Heart right ventricle (tissue), 16 donors: ENCODE results near the gene FGL2. TPM values are rescaled to one million over a fixed set of nuclear protein-coding genes. Genes with fewer than 3 reads are reported as not detected.
A peak's percentile ranks its signal among the peaks of the same experiment; 100 is the strongest.

Source experiments
- ATAC-seq, 8 donors: fragments of 200-7000 bp; cut with Tn5 transposase; one replicate each; pipeline ENCODE4 v1.9.1; 2020; ENCODE audit warnings: mild to moderate bottlenecking in 8 of 8, moderate library complexity in 8 of 8, moderate number of reproducible peaks in 1 of 8
- DNase-seq, 2 donors: peaks; one replicate each; pipeline ENCODE4 v3.0.0-alpha.2; 2020
- H3K27ac ChIP-seq, 10 donors: fragments of 200-600 bp; sonication (generic) in 2 of 10; one replicate each; pipeline versions ENCODE4 v1.5.0 to v1.8.0; 2020 to 2022; ENCODE audit warnings: mild to moderate bottlenecking in 3 of 10
- H3K27me3 ChIP-seq, 7 donors: fragments of 200-600 bp; one replicate each; pipeline ENCODE4 v1.8.0; 2021 to 2022; ENCODE audit warnings: mild to moderate bottlenecking in 2 of 7
- H3K36me3 ChIP-seq, 9 donors: fragments of 200-600 bp; sonication (generic) in 1 of 9; one replicate each; pipeline versions ENCODE4 v1.5.0 to v1.8.0; 2020 to 2022; ENCODE audit warnings: mild to moderate bottlenecking in 2 of 9
- H3K4me1 ChIP-seq, 9 donors: fragments of 200-600 bp; sonication (generic) in 1 of 9; one replicate each; pipeline versions ENCODE4 v1.5.0 to v1.8.0; 2020 to 2022; ENCODE audit warnings: mild to moderate bottlenecking in 4 of 9
- H3K4me3 ChIP-seq, 10 donors: fragments of 200-600 bp; sonication (generic) in 2 of 10; one replicate each; pipeline versions ENCODE4 v1.5.0 to v1.8.0; 2020 to 2022; ENCODE audit warnings: mild to moderate bottlenecking in 7 of 10, moderate library complexity in 2 of 10
- H3K9me3 ChIP-seq, 11 donors: fragments of 200-600 bp in 10 of 11; sonication (generic) in 2 of 11; one replicate each; pipeline versions ENCODE4 v1.5.0 to v1.8.0; 2013 to 2022; ENCODE audit warnings: mild to moderate bottlenecking in 2 of 11, control low read depth in 1 of 11, moderate library complexity in 1 of 11
- WGBS, 2 donors: extraction: QIAGEN DNeasy Blood & Tissue Kit; methylation state at CpG; one replicate each; pipeline ENCODE4 v1.1.7; 2013; ENCODE audit warnings: inconsistent platforms in 1 of 2; 5-methylcytosine and 5-hydroxymethylcytosine counted together
- intact Hi-C, 10 donors: fragments of 100-400 bp; cut with DNase I; formaldehyde crosslinking; loops; one replicate each; pipeline versions ENCODE4 v1.11.1 to v1.14.2; 2022
- polyA plus RNA-seq, 2 donors: library from polyadenylated mRNA; stranded (reverse); fragments of 200-250 nt; gene quantifications; one replicate each; pipeline ENCODE4 v1.2.3, GENCODE V29; 2013
- total RNA-seq, 10 donors: library from RNA; stranded (reverse); fragmentation: NEBNext Ultra II Directional in 3 of 10; extraction: Animal tissue kit (Norgen Biotek cat#: 25700) in 3 of 10; gene quantifications; one replicate each; pipeline versions ENCODE4 v1.2.1 to v1.2.4, GENCODE V29; 2021 to 2023
- TF ChIP-seq, protein P1 (sequence below), 9 donors: fragments of 200-600 bp; sonication (generic) in 2 of 9; IDR thresholded peaks; one replicate each; pipeline versions ENCODE4 v1.5.0 to v1.8.0; 2021 to 2022; ENCODE audit warnings: antibody characterized with exemption in 9 of 9, mild to moderate bottlenecking in 5 of 9, moderate library complexity in 1 of 9
- donor health status: Arrhythmogenic right ventricular cardiomyopathy.
- donor health status: ischemic (EF 13 %, LVEDD 7.1; RV severe dilation, severe dysfunction).
- donor health status: healthy with polysubstance abuse.
- donor health status: DM: no; HTN: yes; CAD: no.
- donor health status: DM: no; HTN: no; CAD: no.
- donor health status: ischemic (EF 25% LVEDD 6.9; RV normal size, moderate dysfunction).
- donor health status: ischemic (EF 25% LVEDD 5.7; RV mildly dilated, moderate dysfunction).
- donor health status: healthy.
- donor health status: DM: yes; HTN: yes; CAD: no.
- donor health status: Ischemic cardiomyopathy.
- donor health status: ischemic (EF 35%, LVEDD 5.7; RV mildly dilated, moderate dysfunction).
- donor health status: nonischemic (EF 11% LVEDD 7.7; RV severe dilation, severe dysfunction).
- donor health status: DM: yes; HTN: yes; CAD: no.
- donor health status: PGD.
- donor health status: ischemic (EF 29% LVEDD 5.4; RV normal size, mild dysfunction).
- donor health status: nonischemic (EF 23%, LVEDD 6.1; RV moderate dilation, normal function).

The FGL2 gene
- total and polyA plus RNA-seq, 12 donors, result 3.4 to 41.3 (median 8.2) TPM

DNA sequence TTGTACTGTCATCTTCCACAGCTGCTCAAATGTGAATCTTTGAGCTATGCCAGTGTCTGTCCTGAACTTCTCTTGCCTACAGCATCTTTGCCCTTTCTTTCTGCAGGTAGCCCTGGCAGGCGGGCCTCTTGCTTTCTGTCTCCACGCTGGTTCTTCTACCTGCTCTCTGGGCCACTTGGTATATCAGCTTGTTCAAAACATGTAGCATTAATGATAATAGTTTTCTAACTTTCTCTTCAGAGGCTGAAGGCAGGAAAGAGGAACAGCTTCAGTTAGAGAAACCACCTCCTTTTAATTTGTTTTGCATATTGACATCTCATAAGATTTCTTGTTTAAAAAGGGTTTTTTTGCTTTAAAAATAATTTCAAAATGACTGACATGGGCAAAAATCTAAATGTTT, 923 bp upstream of the FGL2 start:
- H3K4me1 ChIP-seq, result peaks cover 0 to 47% (median 0%) of the 10 kb centered on the region in 9 donors
- ATAC-seq (no peak), DNase-seq (no peak)
- TF ChIP-seq, protein P1, sequence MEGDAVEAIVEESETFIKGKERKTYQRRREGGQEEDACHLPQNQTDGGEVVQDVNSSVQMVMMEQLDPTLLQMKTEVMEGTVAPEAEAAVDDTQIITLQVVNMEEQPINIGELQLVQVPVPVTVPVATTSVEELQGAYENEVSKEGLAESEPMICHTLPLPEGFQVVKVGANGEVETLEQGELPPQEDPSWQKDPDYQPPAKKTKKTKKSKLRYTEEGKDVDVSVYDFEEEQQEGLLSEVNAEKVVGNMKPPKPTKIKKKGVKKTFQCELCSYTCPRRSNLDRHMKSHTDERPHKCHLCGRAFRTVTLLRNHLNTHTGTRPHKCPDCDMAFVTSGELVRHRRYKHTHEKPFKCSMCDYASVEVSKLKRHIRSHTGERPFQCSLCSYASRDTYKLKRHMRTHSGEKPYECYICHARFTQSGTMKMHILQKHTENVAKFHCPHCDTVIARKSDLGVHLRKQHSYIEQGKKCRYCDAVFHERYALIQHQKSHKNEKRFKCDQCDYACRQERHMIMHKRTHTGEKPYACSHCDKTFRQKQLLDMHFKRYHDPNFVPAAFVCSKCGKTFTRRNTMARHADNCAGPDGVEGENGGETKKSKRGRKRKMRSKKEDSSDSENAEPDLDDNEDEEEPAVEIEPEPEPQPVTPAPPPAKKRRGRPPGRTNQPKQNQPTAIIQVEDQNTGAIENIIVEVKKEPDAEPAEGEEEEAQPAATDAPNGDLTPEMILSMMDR (IDR thresholded peaks at IDR 0.05), result no peak
- peak overlapping the region in 4 of 10 donors; percentile 17 to 83 (median 73) for H3K27ac ChIP-seq
- 94 to 96% methylated on average over 2 of the region's 2 CpGs for WGBS, 2 donors
- no peaks in the 10 kb centered on the region for H3K27me3 ChIP-seq
- H3K9me3 ChIP-seq, result no peaks in the 10 kb centered on the region
- intact Hi-C loops, result no loop called here
- peak overlapping the region in 3 of 10 donors; percentile 56 to 62 (median 57) for H3K4me3 ChIP-seq
- H3K36me3 ChIP-seq, result no peaks in the 10 kb centered on the region

DNA sequence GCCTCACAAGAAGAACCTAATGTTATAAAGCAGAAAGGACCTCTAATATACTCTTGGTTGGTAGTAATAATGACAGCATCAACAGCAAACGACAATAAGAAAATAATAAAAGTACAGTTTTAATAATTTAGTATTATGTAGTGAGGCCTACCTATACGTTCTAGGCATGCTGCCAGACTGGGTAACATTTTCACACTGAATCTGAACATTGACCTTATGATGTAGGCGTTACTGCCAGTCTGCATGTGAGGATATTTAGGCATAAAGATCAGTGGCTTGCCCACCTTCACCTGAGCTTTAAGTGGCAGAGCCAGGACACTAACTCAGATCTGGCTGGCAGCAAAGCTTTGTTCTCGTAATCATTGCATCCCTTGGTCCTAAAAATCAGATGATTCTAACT, 2.5 kb downstream of the FGL2 start:
- Histone ChIP-seq H3K9me3 (no peaks in the 10 kb centered on the region), H3K4me1 (peaks cover 0 to 69% (median 0%) of the 10 kb centered on the region in 9 donors), H3K36me3 (no peaks in the 10 kb centered on the region), H3K27me3 (no peaks in the 10 kb centered on the region), H3K27ac (peak overlapping the region in 1 of 10 donors; percentile 83), H3K4me3 (peak overlapping the region in 6 of 10 donors; percentile 55 to 62 (median 57))
- intact Hi-C loops, result no loop called here
- no peak for ATAC-seq
- TF ChIP-seq, protein P1 (IDR thresholded peaks at IDR 0.05), result no peak
- WGBS, 2 donors, result 85 to 92% methylated on average over 4 of the region's 4 CpGs
- no peak for DNase-seq

DNA sequence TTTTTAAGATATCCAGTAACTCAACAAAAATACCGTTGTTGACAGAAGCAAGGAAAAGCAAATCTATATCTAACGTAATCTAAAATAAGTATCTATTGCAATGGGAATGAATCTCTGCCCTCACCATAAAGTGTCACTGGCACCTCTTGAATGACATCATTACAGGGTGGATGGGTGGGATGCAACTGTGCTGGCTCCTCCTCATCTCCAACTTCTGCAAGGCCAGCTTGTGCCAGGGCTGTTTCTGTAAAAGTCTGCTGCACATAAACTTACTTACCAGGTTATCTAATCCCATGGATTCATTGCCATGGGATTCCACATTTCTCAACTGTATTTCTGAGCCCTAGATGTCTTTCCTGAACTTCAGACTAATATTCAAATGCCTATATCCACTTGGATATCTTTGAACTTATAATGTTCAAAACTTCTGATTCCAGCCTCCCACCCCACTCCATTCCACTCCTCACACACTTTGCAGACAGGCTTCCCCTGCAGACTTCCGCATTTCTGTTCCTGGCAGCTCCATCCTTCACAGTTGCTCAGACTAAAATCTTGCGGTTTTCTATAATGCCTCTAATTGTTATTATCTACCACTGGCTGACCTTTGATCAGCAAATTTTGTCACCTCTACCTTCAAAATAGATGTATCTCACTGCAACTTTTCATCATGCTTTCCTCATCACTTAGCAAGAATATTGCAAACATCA, 10.7 kb downstream of the FGL2 start:
- DNase-seq, result no peak
- WGBS, 2 donors, result 88 to 90% methylated on average over 4 of the region's 4 CpGs
- Histone ChIP-seq H3K4me1 (peaks cover 0 to 72% (median 0%) of the 10 kb centered on the region in 9 donors), H3K27me3 (no peaks in the 10 kb centered on the region), H3K36me3 (no peaks in the 10 kb centered on the region), H3K9me3 (peaks cover 0 to 3% (median 0%) of the 10 kb centered on the region in 11 donors), H3K27ac (peak overlapping the region in 1 of 10 donors; percentile 23), H3K4me3 (no peak overlapping the region)
- TF ChIP-seq, protein P1 (IDR thresholded peaks at IDR 0.05), result no peak
- ATAC-seq, result no peak
- intact Hi-C loops, result no loop called here

- Histone ChIP-seq H3K27ac (no peak overlapping the region), H3K36me3 (no peaks in the 10 kb centered on the region), H3K4me1 (peaks cover 0 to 61% (median 0%) of the 10 kb centered on the region in 9 donors), H3K27me3 (no peaks in the 10 kb centered on the region), H3K9me3 (peaks cover 0 to 3% (median 0%) of the 10 kb centered on the region in 11 donors), H3K4me3 (no peak overlapping the region)
- ATAC-seq (no peak), DNase-seq (no peak)
- TF ChIP-seq, protein P1 (IDR thresholded peaks at IDR 0.05), result no peak
- 85 to 95% methylated on average over 2 of the region's 2 CpGs for WGBS, 2 donors
- intact Hi-C loops, result no loop called here
These were observed 13.8 kb downstream of the FGL2 start for GRCh38 chr7:77185866-77186265.
